NCI-H1105 (cell line): ENCODE results near the gene SDK1.
"Not testable (repeated sequence)": the region's sequence is repeated elsewhere in the genome, so short reads cannot be mapped to it uniquely, and the experiment has no call there.

Experiments
- DNase-seq: peaks from one replicate; lab custom pipeline; 2025; lab: John Stamatoyannopoulos, UW

SDK1 gene

DNA sequence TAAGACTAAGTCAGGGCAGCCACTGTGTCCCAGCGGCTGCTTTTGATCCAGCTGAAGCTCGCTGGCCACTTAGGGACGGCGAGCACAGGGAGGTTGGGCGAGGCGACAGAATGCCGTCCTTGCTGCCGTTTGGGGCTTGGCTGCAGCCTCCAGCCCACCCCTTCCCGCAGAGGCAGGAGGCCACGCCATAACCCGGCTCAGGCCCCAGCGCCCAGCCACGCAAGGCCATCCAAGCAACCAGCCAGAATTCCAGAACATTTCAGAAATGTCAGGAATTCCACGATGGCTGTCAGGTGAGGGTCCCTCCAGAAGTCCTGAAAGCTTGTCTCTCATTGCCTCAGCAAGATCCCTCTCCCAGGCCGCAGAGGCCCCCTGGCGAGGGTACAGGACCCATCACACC lies 901.9 kb downstream of the SDK1 start:
- no peak for DNase-seq

DNA sequence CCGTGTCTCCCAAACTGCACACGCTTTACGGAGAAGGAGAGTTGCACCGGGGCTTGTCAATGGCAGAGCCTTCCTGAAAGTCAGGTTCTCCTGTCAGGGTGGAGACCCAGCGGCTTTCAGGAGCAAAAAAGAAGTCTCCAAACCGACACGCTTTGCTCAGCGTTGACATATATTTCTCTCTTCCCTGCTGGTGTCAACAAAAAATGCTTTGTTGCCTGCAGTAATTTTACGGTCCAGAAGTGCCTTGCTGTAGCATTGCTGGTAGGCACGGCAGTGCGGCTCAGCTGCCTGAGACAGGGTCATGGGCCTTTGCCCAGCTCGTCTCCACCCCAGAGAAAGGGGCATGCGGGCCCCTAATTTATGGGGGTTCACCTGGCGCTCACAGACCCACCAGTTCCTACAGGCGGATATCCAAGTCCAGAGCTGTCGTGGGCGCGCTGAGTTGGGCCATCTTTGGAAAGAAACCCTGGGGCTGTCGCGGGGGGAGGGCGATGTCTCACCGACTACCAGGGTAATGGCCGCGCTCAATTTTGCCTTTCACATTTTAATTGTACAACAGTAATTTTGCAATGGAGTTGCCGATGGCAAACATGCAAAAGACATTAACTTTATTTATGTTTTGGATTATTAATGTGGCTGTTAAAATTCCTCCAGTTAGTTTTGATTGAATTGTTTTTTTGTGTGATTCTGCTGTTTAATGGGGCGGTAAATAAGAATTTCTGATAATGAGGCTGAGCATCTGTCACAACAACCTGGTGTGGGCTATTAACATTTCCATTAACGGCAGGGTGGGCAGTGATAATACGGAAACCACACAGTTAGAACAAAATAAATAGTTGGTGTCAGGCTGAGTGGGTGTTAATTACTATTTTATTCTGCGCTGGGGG lies 902.8 kb downstream of the SDK1 start:
- no peak for DNase-seq

DNA sequence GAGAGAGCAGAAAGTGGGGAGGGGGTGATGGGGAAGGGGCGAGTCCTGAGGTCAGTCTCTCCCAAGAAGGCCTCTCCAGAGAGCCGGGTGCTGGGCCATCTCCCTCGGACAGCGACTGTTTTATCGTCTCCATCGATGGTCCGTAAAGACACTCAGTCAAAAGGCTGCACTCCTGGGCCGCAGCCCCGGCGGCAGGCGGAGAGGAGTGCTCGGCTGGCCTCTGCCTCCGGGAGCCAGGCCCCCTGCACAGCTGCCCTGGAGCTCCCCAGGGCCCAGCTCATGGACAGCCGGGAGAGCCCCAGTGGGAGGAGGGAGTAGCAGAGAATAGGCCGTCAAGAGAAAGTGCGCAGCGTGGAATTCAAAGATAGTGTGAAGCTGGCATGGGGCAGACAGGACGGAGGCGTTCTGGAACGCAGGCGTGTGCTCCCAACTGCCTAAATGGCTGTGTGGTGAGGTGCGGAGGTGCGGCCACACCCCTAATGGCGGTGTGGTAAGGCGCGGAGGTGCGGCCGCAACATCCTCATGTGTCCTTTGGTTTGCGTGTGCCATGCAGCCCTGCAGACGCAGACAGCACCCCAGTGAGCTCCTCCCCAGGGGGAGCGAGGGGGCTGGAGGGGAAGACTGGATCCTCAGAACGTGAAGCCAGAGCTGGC lies 903.6 kb downstream of the SDK1 start:
- no peak for DNase-seq

DNA sequence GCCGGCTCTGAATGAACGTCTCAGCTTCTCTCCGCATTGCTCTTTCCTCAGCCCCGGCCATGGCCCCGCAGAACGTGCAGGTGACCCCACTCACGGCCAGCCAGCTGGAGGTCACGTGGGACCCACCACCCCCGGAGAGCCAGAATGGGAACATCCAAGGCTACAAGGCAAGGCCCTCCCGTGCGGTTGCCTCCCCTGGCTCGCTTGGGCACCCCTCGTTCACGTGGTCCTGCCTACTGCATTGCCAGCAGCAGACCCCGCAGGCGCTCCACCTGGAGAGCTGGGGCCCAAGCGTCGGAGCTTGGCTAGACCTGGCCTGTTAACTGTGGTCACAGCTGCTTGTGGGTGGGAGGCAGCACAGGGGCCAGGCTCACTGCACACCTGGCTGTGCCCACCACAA lies 904.8 kb downstream of the SDK1 start:
- no peak for DNase-seq

DNA sequence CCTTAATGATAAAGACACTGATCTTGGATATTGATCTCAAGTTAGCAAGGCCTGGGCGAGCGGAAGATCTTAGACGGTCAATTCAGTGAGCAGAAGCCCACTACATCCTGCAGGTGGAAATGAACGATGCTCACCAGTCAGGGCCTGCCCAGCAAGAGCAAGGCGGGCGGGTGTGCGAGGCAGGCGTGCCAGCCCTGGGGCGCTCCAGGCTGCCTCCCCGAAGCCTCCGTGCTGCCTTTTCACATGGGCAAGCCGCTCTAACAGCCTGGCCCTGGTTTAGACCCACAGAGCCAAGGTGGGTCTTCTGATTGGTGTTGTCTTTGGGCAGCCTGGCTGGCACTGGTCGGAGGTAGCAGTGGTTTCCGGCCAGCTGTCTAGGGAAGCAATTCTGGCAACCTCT lies 906.0 kb downstream of the SDK1 start:
- no peak for DNase-seq

DNA sequence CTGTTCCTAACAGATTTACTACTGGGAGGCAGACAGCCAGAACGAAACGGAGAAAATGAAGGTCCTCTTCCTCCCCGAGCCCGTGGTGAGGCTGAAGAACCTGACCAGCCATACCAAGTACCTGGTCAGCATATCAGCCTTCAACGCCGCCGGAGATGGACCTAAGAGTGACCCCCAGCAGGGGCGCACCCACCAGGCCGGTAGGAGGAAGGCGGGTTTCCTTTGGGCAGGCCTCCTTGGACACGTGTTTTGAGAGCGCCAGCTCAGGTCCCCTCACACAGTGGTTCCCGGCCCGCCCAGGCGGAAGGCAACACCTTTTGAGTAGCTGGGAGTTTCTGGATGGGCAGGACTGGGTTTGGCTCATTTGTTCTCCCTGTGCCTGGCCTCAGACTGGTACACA lies 907.0 kb downstream of the SDK1 start:
- DNase-seq: no peak

DNA sequence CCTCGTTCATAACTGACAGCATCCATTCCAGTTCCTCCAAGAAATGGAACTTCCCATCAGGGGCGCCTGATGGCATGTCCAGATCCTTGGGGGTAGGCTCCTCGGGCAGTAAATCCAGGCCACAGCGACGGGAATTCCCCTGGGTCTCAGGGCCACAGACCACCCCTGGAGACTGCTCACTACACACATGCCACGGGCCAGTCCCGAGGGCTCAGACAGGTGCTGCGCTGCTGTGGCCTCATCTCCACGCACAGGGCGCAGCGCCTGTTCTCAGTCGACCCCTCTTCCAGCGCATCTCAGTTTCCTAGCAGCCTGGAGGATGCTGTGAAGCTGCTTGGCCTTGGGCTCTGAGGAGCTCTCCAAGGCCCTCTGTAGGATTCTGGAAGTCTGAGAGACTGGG lies 907.5 kb downstream of the SDK1 start:
- DNase-seq: no peak

DNA sequence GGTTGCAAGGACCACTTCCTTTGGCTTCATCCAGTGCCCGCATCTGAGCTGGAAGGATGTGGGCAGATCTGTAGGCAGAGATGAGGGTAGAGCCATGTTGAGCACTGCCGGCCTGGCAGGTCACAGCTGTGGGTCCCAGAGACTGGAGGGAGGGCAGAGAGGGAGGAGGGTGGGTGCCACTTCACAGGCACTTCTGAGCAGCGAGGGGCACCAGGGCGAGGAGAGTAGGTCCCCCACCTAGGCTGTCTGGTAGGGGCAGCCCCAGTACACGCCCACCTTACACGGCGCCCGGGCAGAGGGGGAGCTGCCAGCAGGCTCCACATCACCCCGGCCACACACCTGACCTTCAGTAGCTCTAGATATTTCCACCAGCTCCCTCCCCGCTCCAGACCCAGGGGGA lies 908.1 kb downstream of the SDK1 start:
- no peak for DNase-seq

DNA sequence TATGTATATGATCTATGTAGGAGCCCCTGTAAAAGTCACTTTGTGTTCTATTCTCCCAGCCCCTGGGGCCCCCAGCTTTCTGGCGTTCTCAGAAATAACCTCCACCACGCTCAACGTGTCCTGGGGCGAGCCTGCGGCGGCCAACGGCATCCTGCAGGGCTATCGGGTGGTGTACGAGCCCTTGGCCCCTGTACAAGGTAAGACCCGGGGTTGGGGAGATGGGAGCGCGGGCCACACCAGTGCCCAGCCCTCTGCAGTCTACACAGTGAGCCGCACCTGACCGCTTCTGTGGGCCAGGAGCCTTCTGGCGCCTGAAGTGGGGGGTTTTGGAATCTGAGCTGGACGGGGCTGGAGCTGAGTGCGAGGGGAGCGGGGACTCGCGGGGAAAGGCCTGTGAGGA lies 908.9 kb downstream of the SDK1 start:
- no peak for DNase-seq

DNA sequence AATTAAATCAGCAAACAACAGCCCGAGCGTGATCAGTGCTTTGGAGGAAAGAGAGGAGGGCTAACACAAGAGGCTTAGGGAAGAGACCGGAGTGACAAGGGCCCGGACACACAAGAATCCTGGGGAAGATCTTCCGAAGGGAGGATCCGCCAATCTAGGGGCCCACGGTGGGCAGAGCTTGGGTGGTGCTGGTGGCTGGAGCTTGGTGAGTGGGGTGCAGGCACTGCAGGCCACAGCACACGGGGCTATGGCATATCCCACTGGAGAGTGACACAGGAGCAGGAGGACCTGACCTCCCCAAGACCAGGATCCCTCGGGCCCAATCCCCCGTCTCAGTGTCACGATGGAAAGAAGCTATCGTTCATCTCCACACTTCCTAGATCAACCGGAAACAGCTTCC lies 909.8 kb downstream of the SDK1 start:
- DNase-seq: no peak

DNA sequence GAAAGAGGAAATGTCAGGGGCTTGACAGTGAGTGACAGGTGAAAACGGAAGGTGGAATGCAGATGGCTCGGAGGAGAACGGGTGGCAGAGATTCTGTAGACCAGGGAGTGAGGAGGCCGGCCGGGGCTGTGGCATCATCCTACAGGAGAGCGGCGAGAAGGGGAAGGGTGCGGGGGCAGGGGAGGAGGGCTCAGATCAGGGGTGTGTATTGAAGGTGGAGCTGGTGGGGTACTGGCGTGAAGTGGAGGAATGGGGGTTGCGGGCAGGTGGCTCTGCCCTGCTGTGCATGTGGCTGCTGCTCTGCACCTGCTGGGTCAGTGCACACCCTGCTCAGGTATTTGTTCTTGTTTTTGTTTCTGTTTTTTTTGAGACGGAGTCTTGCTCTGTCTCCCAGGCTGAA lies 910.2 kb downstream of the SDK1 start:
- no peak for DNase-seq

DNA sequence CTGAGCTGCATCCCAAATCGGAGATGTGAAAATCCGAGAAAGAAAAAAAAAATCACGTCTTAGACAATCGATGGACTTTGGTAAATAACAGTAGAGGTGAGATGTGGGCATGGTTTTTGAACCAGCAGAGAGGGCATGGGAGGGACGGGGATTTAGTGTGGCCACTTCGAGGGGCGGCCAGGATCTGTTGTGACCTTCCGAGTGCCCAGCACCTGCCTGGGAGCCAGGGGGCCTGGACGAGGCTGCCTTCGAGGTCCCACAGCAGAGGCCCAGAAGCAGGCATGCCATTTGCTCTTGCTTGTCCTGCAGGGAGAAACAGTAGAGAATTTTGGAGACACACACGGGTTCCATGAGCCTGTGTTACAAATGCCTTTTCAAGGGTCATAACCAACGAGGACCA lies 911.3 kb downstream of the SDK1 start:
- DNase-seq: no peak

DNA sequence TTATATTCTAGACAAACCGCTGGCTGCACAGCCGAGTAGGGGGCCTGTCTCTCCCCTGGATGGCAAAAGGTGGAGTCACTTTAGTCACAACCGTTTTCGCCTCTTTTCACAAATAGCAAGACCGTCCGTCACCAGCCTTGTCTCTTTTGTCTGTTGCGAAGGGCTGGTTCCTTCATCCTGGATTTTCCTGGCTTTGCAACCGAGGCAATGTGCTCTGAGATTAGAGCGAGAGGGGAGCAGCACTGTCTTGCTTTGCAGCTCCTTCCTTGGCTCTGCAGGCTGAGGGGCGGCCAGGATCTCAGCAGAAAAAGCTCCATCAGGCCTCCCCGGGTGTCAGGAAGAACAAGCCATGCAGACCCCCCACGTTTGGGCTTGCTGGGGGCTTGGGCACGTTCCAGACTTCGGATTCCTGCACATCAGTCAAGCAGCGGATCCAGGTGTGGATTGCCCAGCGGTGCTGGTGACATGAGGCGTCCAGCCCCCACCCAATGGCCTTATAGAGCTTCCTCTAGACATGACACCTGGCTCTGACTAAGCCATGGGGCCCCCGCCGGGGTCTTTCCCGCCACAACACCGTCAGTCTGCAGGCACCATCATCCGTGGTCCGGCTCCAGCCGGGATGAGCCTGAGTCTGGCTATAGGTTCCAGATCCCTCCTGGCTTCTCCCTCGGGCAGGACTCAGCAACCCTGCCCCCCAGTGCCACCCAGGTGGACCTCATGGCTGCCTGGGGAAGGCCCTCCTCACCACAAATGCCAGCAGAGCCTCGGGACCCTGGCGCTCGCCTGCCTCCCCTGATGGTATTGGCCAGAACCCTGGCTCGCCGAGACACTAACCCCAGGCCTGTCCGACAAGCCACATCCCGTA lies 913.5 kb downstream of the SDK1 start:
- no peak for DNase-seq

DNA sequence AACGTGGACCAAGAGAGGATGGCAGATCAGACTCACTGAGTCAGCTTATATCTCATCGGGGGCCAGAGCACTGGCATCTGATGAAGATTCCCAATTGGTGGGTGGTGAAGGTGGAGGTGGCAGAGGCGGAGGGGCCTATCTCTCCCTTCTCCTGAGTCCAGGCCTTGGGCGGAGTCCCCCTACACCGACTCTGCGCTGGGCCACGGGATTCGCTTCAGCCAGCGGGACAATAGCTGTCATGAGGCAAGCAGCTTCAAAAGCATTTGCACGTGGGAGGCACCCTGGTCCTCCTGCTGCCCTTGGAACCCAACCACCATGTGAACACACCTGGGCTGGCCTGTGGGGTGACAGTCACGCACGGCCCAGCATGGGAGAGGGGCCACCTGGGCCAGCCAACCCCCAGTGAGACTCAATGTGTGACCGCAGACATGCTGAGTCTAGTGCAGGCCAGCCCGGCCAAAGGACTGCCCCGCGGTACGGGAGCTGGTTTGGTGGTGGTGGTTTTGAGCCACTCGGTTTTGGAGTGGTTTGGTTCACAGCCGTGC lies 914.2 kb downstream of the SDK1 start:
- DNase-seq: no peak

DNA sequence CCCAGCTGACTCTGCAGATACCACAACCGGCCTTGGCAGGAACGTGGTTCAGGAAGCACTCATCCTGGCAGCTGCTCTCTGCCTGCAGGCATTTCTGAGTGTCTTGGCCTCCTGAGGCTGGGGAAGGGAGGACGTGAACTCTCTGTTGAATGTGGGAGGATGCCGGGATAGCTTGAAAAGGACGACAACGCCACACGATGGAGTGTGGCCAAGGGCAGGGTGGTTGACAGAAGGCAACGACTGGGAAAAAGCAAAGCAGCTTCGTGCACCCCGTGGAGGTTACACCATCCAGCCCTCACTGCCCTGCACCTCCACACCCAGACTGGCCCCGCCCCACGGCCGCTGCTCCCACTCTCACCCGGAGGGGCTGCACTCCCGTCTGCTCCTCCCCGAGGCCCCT lies 915.0 kb downstream of the SDK1 start:
- no peak for DNase-seq

DNA sequence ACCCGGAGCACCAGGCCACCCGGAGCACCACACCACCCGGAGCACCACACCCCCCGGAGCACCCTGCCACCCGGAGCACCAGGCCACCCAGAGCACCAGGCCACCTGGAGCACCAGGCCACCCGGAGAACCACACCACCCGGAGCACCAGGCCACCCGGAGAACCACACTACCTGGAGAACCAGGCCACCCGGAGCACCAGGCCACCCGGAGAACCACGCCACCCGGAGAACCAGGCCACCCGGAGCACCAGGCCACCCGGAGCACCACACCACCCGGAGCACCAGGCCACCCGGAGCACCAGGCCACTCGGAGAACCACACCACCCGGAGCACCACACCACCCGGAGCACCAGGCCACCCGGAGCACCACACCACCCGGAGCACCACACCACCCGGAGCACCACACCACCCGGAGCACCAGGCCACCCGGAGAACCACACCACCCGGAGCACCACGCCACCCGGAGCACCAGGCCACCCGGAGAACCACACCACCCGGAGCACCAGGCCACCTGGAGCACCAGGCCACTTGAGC lies 916.1 kb downstream of the SDK1 start:
- not testable (repeated sequence) for DNase-seq

DNA sequence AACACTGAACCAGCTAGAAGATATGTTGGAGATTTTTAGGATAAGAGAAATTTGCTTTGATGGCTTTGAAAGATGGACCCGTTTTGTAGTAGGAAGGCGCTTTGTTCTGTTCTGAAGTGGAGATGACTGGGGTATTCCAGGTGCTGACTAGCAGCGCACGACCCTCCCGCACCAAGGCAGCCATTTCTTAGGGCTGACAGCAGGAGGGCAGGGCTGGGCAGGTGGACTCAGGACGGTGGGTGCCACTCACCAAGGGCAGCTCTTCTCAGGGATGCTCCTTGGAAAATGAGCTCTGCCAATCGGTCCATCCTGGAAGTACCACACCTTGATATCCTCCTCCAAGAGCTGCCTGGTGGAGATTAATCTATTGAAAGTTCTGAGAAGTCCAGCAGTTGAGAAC lies 917.4 kb downstream of the SDK1 start:
- DNase-seq: no peak

DNA sequence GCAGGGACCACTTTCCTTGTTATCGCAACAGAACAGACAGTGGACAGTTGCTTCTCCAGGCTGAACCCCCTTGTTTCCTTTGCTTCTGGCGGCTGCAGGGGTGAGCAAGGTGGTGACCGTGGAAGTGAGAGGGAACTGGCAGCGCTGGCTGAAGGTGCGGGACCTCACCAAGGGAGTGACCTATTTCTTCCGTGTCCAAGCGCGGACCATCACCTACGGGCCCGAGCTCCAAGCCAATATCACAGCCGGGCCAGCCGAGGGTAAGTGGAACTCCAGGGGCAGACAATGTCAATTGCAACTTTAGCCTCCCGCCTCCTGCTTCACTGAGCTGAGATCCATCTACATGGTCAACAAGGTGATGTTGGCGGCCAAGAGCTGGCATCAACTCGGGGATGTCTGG lies 919.0 kb downstream of the SDK1 start:
- no peak for DNase-seq

DNA sequence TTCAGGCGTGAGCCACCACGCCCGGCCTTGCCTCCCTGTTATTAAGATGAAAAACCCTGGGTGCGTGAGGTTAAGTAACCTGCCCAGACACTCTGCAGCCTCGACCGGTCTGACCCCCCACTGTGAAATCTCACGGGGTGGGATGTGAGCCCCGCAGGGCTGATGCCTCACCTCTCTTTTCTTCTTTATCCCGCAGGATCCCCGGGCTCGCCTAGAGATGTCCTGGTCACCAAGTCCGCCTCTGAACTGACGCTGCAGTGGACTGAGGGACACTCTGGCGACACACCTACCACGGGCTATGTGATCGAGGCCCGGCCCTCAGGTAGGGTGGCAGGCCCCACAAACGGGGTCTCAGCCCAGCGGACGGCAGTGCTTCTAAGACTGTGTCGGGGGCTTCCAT lies 920.0 kb downstream of the SDK1 start:
- DNase-seq: no peak

DNA sequence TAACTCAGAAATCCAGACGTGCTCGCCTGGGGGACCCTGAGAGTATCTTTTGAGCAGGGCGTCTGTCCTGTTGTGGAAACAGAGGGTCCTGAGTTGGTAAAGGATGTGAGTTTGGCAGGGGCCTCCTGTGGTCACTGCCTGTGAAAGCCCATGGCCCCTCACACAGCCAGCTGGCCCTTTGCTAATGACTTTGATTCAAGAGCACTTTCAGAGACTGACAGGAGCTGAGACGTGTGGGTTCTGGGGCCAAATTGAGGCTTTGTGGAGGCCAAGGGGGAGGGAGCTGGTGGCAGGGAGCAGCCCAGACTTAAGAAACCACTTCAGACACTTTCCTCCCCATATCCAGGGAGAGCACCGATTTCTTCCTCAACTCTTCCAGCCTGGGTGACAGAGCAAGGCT lies 921.6 kb downstream of the SDK1 start:
- DNase-seq: no peak

DNA sequence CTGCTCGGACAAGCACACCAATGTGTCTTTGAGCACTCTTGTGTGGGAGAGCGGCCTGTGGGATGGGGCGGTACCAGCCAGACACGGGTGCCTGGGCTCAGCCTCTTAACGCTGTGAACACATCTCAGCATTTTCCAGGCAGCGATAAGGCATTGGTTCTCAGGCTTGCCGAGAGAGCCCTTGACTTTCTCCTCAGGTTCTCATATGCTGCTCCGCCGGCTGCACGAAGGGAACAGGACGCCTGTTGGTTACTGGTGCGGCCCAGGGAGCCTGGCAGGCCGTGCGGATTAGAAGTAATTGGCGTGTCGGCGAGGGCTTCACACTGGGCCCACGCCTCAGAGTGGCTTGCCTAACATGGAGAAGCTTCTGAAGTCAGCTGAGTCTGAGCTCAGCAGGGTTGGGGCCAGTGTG lies 924.3 kb downstream of the SDK1 start:
- DNase-seq: no peak

DNA sequence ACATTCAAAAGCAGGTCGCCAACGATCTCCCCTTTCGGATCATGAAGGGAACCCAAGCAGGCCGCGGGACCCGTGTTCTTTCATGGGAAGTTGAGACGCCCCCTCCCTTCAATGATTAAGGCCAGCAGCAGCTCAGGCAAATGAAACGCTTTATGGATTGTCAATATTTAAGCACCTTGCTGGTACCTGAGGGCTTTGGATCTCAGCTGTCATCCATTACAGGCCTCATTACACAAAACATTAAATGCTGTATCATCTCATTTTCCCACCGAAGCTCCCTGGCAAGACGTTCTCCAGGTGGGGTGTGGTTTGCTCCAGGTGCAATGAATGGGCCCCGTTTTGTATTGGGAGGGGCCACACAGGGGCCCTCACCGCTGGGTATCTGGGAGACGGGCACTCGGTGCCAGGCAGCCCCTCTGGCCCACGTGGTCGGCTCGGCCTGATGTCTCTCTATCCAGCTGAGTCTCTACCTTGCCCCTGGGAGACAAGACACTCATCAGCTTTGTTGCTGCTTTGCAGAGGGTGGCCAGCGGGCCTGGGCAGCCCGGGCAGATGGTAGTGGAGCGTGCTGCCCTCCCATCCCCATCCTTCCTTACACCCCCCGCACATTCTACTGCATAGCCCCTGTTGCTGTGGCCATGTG lies 925.0 kb downstream of the SDK1 start:
- no peak for DNase-seq
